Hepatocyte (in vitro differentiated cells): ENCODE results near the gene ZNF830.

Experiments used
- CTCF ChIP-seq: fragments of 200-600 bp; sonication (generic); IDR thresholded peaks from 2 replicates; pipeline ENCODE4 v1.5.1; 2016; ENCODE audit warnings: antibody characterized with exemption, mild to moderate bottlenecking; ENCODE audit not compliant: poor library complexity
- EZH2 ChIP-seq: fragments of 200-600 bp; sonication (generic); IDR thresholded peaks from 2 replicates; pipeline ENCODE4 v1.6.1; 2016; ENCODE audit warnings: antibody characterized with exemption, mild to moderate bottlenecking, borderline replicate concordance

DNA sequence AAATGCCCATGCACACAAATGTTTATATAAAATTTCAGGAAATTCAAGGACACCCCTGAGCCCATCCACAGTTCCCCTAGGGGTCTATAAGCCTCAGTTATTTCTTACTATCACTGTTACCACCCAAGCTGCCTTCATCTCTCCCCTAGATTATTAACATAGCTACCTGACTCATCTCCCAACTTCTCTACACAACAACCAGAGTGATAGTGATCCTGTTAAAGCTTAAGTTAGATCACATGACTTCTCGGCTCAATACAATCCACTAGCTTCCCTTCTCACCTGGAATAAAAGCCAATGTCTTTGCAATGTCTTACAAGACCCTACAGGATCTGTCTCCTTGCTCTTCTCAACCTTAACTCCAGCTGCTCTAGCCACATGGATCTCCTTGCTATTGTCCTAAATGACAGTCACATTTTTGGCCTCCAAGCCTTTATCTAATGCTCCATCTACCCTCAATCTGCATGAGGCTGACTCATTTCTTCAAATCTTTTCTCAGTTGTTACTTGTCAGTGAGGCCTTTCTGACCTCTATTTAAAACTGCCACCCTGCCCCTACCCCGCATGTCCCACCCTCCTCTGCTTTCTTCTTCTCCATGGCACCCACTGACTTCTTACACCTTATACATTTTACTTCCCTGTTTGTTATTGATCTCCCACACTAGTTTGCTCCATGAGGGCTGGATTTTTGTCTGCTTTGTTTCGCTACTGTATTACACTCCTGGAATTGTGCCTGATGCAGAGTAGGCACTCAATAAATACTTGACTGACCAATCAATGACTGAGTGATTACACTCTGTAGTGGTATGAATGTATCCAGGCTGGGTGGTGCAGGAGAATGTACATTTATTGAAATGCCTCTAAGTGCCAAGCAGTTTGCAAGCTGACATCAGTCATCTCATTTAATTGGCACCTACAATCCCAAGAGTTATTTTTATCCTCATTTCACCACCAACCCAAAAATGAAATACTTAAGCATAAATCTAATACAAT, 13.8 kb downstream of the ZNF830 start:
- TF ChIP-seq CTCF = no peak
- TF ChIP-seq EZH2 = no peak
